Gastroesophageal sphincter (tissue), 4 donors: ENCODE results near the gene TPP1. TPM values are rescaled to one million over a fixed set of nuclear protein-coding genes. Genes with fewer than 3 reads are reported as not detected.

Experiments used
- ATAC-seq: fragments of 150-250 bp; one replicate; pipeline ENCODE4 v1.9.1; 2016; ENCODE audit warnings: mild to moderate bottlenecking, moderate library complexity
- H3K27ac ChIP-seq, 4 donors: fragments of 200-600 bp; sonication (generic) in 3 of 4; 1 replicate in 3 of 4; 2 replicates in 1 of 4; pipeline ENCODE4 v1.5.1; 2016 to 2019
- H3K27me3 ChIP-seq: fragments of 200-600 bp; sonication (generic); one replicate; pipeline ENCODE4 v1.5.1; 2019
- H3K36me3 ChIP-seq, 2 donors: fragments of 200-600 bp; sonication (generic); one replicate each; pipeline ENCODE4 v1.5.1; 2019; ENCODE audit warnings: control low read depth in 1 of 2
- H3K4me1 ChIP-seq, 3 donors: fragments of 200-600 bp; sonication (generic); 1 replicate in 2 of 3; 2 replicates in 1 of 3; pipeline ENCODE4 v1.5.1; 2016 to 2019; ENCODE audit warnings: control low read depth in 2 of 3
- H3K4me3 ChIP-seq, 2 donors: fragments of 200-600 bp; sonication (generic); one replicate each; pipeline ENCODE4 v1.5.1; 2019; ENCODE audit warnings: mild to moderate bottlenecking in 1 of 2, moderate library complexity in 1 of 2
- H3K9me3 ChIP-seq, 3 donors: fragments of 200-600 bp; sonication (generic); one replicate each; pipeline ENCODE4 v1.5.1; 2017 to 2019; ENCODE audit warnings: control low read depth in 2 of 3
- CTCF ChIP-seq, 4 experiments: fragments of 200-600 bp in 2 of 4; fragments of 450-650 bp in 2 of 4; sonication (generic) in 1 of 4; IDR thresholded peaks; one replicate each; pipeline ENCODE4 v1.5.1; 2017 to 2019; ENCODE audit warnings: antibody characterized with exemption in 4 of 4, mild to moderate bottlenecking in 2 of 4, moderate library complexity in 2 of 4
- EP300 ChIP-seq: sonication (generic); formaldehyde crosslinking; IDR thresholded peaks from one replicate; pipeline ENCODE4 v1.6.1; 2017; ENCODE audit warnings: antibody characterized with exemption, mild to moderate bottlenecking
- POLR2A ChIP-seq, 2 donors: fragments of 450-650 bp; IDR thresholded peaks; one replicate each; pipeline ENCODE4 v1.6.1; 2017; ENCODE audit warnings: antibody characterized with exemption in 2 of 2, mild to moderate bottlenecking in 2 of 2, moderate library complexity in 1 of 2
- POLR2AphosphoS5 ChIP-seq: sonication (generic); formaldehyde crosslinking; IDR thresholded peaks from one replicate; pipeline ENCODE4 v1.6.1; 2017; ENCODE audit warnings: antibody characterized with exemption
- WGBS, 2 donors: methylation state at CpG; one replicate each; pipeline ENCODE4 v1.1.5; 2018; ENCODE audit warnings: low coverage in 1 of 2; 5-methylcytosine and 5-hydroxymethylcytosine counted together
- total RNA-seq, 4 donors: library from RNA; depleted of rRNA; stranded (reverse); fragments of >200 nt; gene quantifications; one replicate each; pipeline ENCODE4 v1.1.0, GENCODE V29; 2016

The TPP1 gene
- total RNA-seq, 4 donors from 2014 or later: 67.6 to 84.4 (median 76.9) TPM

GRCh38 chr11:6594142-6594768 is 25.0 kb downstream of the TPP1 start:
- Histone ChIP-seq H3K27ac (peak overlapping the region in 1 of 4 donors; percentile 72), H3K36me3 (peaks cover 0 to 40% of the 10 kb centered on the region in 2 donors), H3K9me3 (no peaks in the 10 kb centered on the region), H3K27me3 (no peaks in the 10 kb centered on the region), H3K4me1 (peaks cover 9 to 45% (median 13%) of the 10 kb centered on the region in 3 donors), H3K4me3 (no peak overlapping the region)
- 20 to 82% methylated on average over 1 to 3 of the region's 3 CpGs for WGBS, 2 donors
- ATAC-seq: no peak
- TF ChIP-seq POLR2A (IDR thresholded peaks at IDR 0.05) (no peak), CTCF (IDR thresholded peaks at IDR 0.05) (no peak), EP300 (no peak), POLR2AphosphoS5 (no peak)

DNA sequence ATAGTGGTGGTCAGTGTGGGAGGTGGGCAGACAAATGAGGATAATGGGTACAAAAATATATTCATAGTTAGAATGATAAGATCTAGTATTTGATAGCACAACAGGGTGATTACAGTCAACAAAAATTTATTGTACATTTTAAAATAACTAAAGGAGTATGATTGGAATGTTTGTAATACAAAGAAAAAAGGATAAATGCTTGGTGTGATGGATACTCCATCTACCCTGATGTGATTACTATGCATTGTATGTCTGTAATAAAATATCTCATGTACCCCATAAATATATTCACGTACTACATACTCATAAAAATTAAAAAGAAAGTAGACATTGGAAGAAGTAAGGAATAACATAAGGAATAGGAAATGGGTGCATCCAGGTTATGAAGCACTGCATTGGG is 31.2 kb downstream of the TPP1 start:
- Histone ChIP-seq H3K27me3 (no peaks in the 10 kb centered on the region), H3K4me3 (no peak overlapping the region), H3K36me3 (peaks cover 0 to 17% of the 10 kb centered on the region in 2 donors), H3K4me1 (peaks cover 0 to 15% (median 0%) of the 10 kb centered on the region in 3 donors), H3K9me3 (peaks cover 0 to 17% (median 0%) of the 10 kb centered on the region in 3 donors), H3K27ac (no peak overlapping the region)
- TF ChIP-seq POLR2AphosphoS5 (no peak), POLR2A (IDR thresholded peaks at IDR 0.05) (no peak), CTCF (IDR thresholded peaks at IDR 0.05) (no peak), EP300 (no peak)
- ATAC-seq: no peak
- WGBS, 2 donors: 78 to 86% methylated on average over 1 of the region's 1 CpG

GRCh38 chr11:6587360-6587953 is 31.8 kb downstream of the TPP1 start:
- Histone ChIP-seq H3K9me3 (peaks cover 0 to 18% (median 0%) of the 10 kb centered on the region in 3 donors), H3K36me3 (peaks cover 0 to 17% of the 10 kb centered on the region in 2 donors), H3K4me3 (no peak overlapping the region), H3K4me1 (peaks cover 0 to 15% (median 0%) of the 10 kb centered on the region in 3 donors), H3K27me3 (no peaks in the 10 kb centered on the region), H3K27ac (no peak overlapping the region)
- peak; percentile 35 for TF ChIP-seq POLR2AphosphoS5
- TF ChIP-seq CTCF (IDR thresholded peaks at IDR 0.05): no peak
- peak; percentile 36 for ATAC-seq
- 93% methylated on average over 3 of the region's 11 CpGs; no CpG with 5 or more reads in 1 of the 2 donors for WGBS, 2 donors

DNA sequence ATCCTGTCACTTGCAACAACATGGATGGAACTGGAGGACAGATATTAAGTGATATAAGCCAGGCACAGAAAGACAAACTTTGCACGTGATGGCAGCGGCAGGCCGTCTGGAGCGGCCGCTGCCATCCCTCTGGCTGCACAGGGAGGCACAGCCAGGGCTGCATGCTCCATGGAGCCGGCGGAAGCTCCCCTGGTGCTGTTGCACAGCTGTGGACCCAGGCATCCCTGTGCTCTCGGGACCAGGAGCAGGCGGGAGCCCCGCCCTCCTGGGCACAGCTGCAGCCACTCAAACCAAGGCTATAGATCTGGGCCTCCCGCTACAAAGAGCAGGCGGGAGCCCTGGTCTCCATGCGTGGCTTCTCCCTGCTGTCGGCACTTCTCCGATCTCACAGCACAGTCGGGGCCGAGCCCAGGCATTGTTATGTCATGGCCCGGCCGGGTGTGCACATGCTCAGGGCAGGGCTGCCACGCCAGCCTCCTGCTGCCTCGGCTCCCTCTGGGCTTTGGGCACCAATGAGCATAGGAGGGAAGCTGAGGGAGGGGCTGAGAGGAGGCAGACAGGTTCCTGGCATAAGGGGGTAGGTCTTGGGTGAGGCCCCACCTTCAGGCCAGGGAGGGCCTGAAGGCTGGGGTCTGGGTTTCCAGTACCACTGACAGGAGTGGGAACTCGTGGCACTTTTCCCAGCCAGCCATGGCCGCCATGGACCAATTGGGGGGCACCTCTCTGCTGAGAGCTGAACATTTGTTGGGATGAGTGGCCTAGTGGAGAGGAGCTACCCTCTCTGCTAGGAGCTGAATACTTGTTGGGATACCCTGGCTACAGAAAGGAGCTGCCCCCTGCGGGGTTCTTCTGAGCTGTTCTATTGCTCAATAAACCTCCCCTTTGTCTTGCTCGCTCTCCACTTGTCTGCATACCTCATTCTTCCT is 32.5 kb downstream of the TPP1 start:
- peaks cover 0 to 15% (median 0%) of the 10 kb centered on the region in 3 donors for H3K4me1 ChIP-seq
- TF ChIP-seq CTCF (IDR thresholded peaks at IDR 0.05) (no peak), POLR2AphosphoS5 (no peak), EP300 (no peak), POLR2A (IDR thresholded peaks at IDR 0.05) (no peak)
- H3K9me3 ChIP-seq: peaks cover 0 to 18% (median 0%) of the 10 kb centered on the region in 3 donors
- peaks cover 0 to 10% of the 10 kb centered on the region in 2 donors for H3K36me3 ChIP-seq
- ATAC-seq: no peak
- no peak overlapping the region for H3K4me3 ChIP-seq
- WGBS, 2 donors: 56 to 64% methylated on average over 5 of the region's 25 CpGs
- H3K27ac ChIP-seq: no peak overlapping the region
- H3K27me3 ChIP-seq: no peaks in the 10 kb centered on the region
